Right lobe of liver (tissue), 6 donors: ENCODE measurements around the gene GDE1. TPM values are rescaled to one million over a fixed set of nuclear protein-coding genes. Genes with fewer than 3 reads are reported as not detected.

ENCODE experiments used
- ATAC-seq, 4 donors: fragments of 200-7000 bp; cut with Tn5 transposase; one replicate each; pipeline ENCODE4 v1.9.1; 2020; ENCODE audit warnings: mild to moderate bottlenecking in 4 of 4, moderate library complexity in 4 of 4
- DNase-seq, 3 donors: peaks; one replicate each; pipeline ENCODE4 v3.0.0-alpha.2; 2020
- H3K27ac ChIP-seq, 3 donors: fragments of 200-600 bp; one replicate each; pipeline ENCODE4 v1.8.0; 2022
- H3K27me3 ChIP-seq, 2 donors: fragments of 200-600 bp; one replicate each; pipeline ENCODE4 v1.8.0; 2022
- H3K36me3 ChIP-seq, 4 donors: fragments of 200-600 bp; sonication (generic) in 1 of 4; one replicate each; pipeline versions ENCODE4 v1.5.1 to v1.8.0; 2017 to 2022; ENCODE audit warnings: control low read depth in 1 of 4
- H3K4me1 ChIP-seq, 4 donors: fragments of 200-600 bp; sonication (generic) in 1 of 4; one replicate each; pipeline versions ENCODE4 v1.5.1 to v1.8.0; 2017 to 2022; ENCODE audit warnings: control low read depth in 1 of 4
- H3K4me3 ChIP-seq, 3 donors: fragments of 200-600 bp; one replicate each; pipeline ENCODE4 v1.8.0; 2022
- H3K9me3 ChIP-seq, 4 donors: fragments of 200-600 bp; sonication (generic) in 1 of 4; one replicate each; pipeline versions ENCODE4 v1.5.1 to v1.8.0; 2017 to 2022; ENCODE audit warnings: control low read depth in 1 of 4
- CTCF ChIP-seq, 4 donors: fragments of 200-600 bp in 3 of 4; fragments of 450-650 bp in 1 of 4; IDR thresholded peaks; one replicate each; pipeline versions ENCODE4 v1.5.1 to v1.8.0; 2016 to 2022; ENCODE audit warnings: antibody characterized with exemption in 4 of 4, mild to moderate bottlenecking in 2 of 4
- POLR2A ChIP-seq: fragments of 450-650 bp; IDR thresholded peaks from one replicate; pipeline ENCODE4 v1.6.1; 2017; ENCODE audit warnings: antibody characterized with exemption, mild to moderate bottlenecking
- WGBS: methylation state at CpG from one replicate; pipeline ENCODE4 v1.1.6; 2018; ENCODE audit warnings: low coverage, low lambda C conversion rate; ENCODE audit not compliant: insufficient coverage; ENCODE audit errors: missing lambda C conversion rate; 5-methylcytosine and 5-hydroxymethylcytosine counted together
- intact Hi-C, 2 donors: fragments of 100-400 bp; cut with DNase I; formaldehyde crosslinking; loops; one replicate each; pipeline versions ENCODE4 v1.11.2 to v1.14.1; 2022
- total RNA-seq, 6 experiments: library from RNA; depleted of rRNA in 2 of 6; stranded (reverse); fragments of >200 nt in 2 of 6; fragmentation: NEBNext Ultra II Directional in 3 of 6; extraction: Animal tissue kit (Norgen Biotek cat#: 25700) in 3 of 6; gene quantifications; one replicate each; pipeline versions ENCODE4 v1.1.0 to v1.2.4, GENCODE V29; 2016 to 2023
- donor health status: DM: no; HTN: yes; CAD: no.
- donor health status: DM: no; HTN: no; CAD: no.
- donor health status: DM: no; HTN: no; CAD: no.
- donor health status: DM: no; HTN: yes; CAD: no.
- donor health status: DM: no; HTN: yes; CAD: no.

GDE1 gene
- total RNA-seq, 6 experiments from 2014 or later = 19.1 to 30.5 (median 21.1) TPM

- WGBS = 79% methylated on average over 10 of the region's 12 CpGs
- Histone ChIP-seq H3K9me3 (no peaks in the 10 kb centered on the region), H3K27me3 (no peaks in the 10 kb centered on the region), H3K36me3 (no peaks in the 10 kb centered on the region), H3K4me1 (no peaks in the 10 kb centered on the region), H3K4me3 (no peak overlapping the region), H3K27ac (no peak overlapping the region)
- TF ChIP-seq CTCF (IDR thresholded peaks at IDR 0.05) (no peak), POLR2A (no peak)
- intact Hi-C loops = no loop called here
- ATAC-seq (no peak), DNase-seq (no peak)
These were observed 58.2 kb downstream of the GDE1 start for GRCh38 chr16:19463468-19464315.

- Histone ChIP-seq H3K9me3 (no peaks in the 10 kb centered on the region), H3K36me3 (no peaks in the 10 kb centered on the region), H3K4me1 (no peaks in the 10 kb centered on the region), H3K27ac (no peak overlapping the region), H3K4me3 (no peak overlapping the region), H3K27me3 (no peaks in the 10 kb centered on the region)
- no peak for ATAC-seq
- no peak for DNase-seq
- WGBS = 85% methylated on average over 2 of the region's 2 CpGs
- TF ChIP-seq POLR2A = no peak
- no peak for TF ChIP-seq CTCF (IDR thresholded peaks at IDR 0.05)
- intact Hi-C loops = no loop called here
These were observed 61.5 kb downstream of the GDE1 start for GRCh38 chr16:19460397-19460796.

GRCh38 chr16:19458722-19459379 lies 63.0 kb downstream of the GDE1 start:
- WGBS = 64% methylated on average over 8 of the region's 9 CpGs
- H3K9me3 ChIP-seq = no peaks in the 10 kb centered on the region
- intact Hi-C loops = no loop called here
- H3K27me3 ChIP-seq = no peaks in the 10 kb centered on the region
- H3K36me3 ChIP-seq = no peaks in the 10 kb centered on the region
- ATAC-seq = no peak
- no peak overlapping the region for H3K4me3 ChIP-seq
- no peaks in the 10 kb centered on the region for H3K4me1 ChIP-seq
- H3K27ac ChIP-seq = no peak overlapping the region
- TF ChIP-seq POLR2A = no peak
- no peak for TF ChIP-seq CTCF (IDR thresholded peaks at IDR 0.05)
- no peak for DNase-seq

Other genes with a start within 250 kb of the GDE1 start
- gene CLEC19A, start 236.4 kb downstream of the GDE1 start, total RNA-seq = under 1 TPM in 1 of 6 experiments, not detected in 5; 0.12 TPM
- gene TMC5, start 104.2 kb downstream of the GDE1 start, total RNA-seq = 1 to 10 TPM in 2 of 6 experiments, under 1 TPM in 3, not detected in 1; 0.43 to 3.4 (median 0.93) TPM
- gene CCP110, start 1.8 kb upstream of the GDE1 start, total RNA-seq = 1 to 10 TPM; 2.6 to 5.6 (median 4.2) TPM
- gene VPS35L, start 33.6 kb upstream of the GDE1 start, total RNA-seq = 10 to 100 TPM; 19.3 to 24.3 (median 20.4) TPM
- gene KNOP1, start 196.1 kb upstream of the GDE1 start, total RNA-seq = 1 to 10 TPM; 3.4 to 9.4 (median 7.3) TPM
- gene IQCK, start 196.2 kb upstream of the GDE1 start, total RNA-seq = 1 to 10 TPM; 2.0 to 4.7 (median 3.9) TPM